Mucosa of descending colon (tissue), 3 donors: ENCODE measurements around the gene EDN2. TPM values are rescaled to one million over a fixed set of nuclear protein-coding genes. Genes with fewer than 3 reads are reported as not detected.

Source experiments
- ATAC-seq: fragments of 200-7000 bp; cut with Tn5 transposase; one replicate; pipeline ENCODE4 v1.9.1; 2020; ENCODE audit warnings: mild to moderate bottlenecking, moderate library complexity
- DNase-seq, 3 donors: peaks; one replicate each; pipeline ENCODE4 v3.0.0-alpha.2; 2020
- H3K36me3 ChIP-seq: fragments of 200-600 bp; one replicate; pipeline ENCODE4 v1.8.0; 2021; ENCODE audit warnings: low read depth, mild to moderate bottlenecking
- H3K4me1 ChIP-seq: fragments of 200-600 bp; one replicate; pipeline ENCODE4 v1.8.0; 2021; ENCODE audit warnings: low read depth, mild to moderate bottlenecking
- H3K4me3 ChIP-seq: fragments of 200-600 bp; one replicate; pipeline ENCODE4 v1.8.0; 2021; ENCODE audit warnings: mild to moderate bottlenecking
- H3K9me3 ChIP-seq: fragments of 200-600 bp; one replicate; pipeline ENCODE4 v1.8.0; 2021; ENCODE audit warnings: mild to moderate bottlenecking
- CTCF ChIP-seq: fragments of 200-600 bp; IDR thresholded peaks from one replicate; pipeline ENCODE4 v1.8.0; 2022; ENCODE audit warnings: antibody characterized with exemption, mild to moderate bottlenecking
- intact Hi-C, 2 donors: fragments of 100-400 bp; cut with DNase I in 1 of 2; cut with micrococcal nuclease in 1 of 2; formaldehyde crosslinking; loops; one replicate each; pipeline versions ENCODE4 v1.11.0 to v1.11.1; 2022; cut with DNase I, micrococcal nuclease
- total RNA-seq, 3 donors: library from RNA; stranded (reverse); fragmentation: NEBNext Ultra II Directional in 2 of 3; extraction: Animal tissue kit (Norgen Biotek cat#: 25700) in 2 of 3; gene quantifications; one replicate each; pipeline versions ENCODE4 v1.2.1 to v1.2.4, GENCODE V29; 2021 to 2023
- donor health status: DM: no; HTN: no; CAD: no; lungs with moderate emphysema.
- donor health status: DM: no; HTN: no; CAD: no.
- donor health status: DM: no; HTN: yes; CAD: no.

The EDN2 gene
- total RNA-seq, 3 donors from 2014 or later, result 1.6 to 5.8 (median 2.0) TPM

- ATAC-seq (peak; percentile 2), DNase-seq (peak in 2 of 3 donors; percentile 31 to 44)
Observed at GRCh38 chr1:41493117-41493536, 8.6 kb upstream of the EDN2 start.

GRCh38 chr1:41492341-41492848 lies 7.9 kb upstream of the EDN2 start:
- Histone ChIP-seq H3K36me3 (no peaks in the 10 kb centered on the region), H3K9me3 (no peaks in the 10 kb centered on the region), H3K4me3 (no peak overlapping the region), H3K4me1 (peaks cover 15% of the 10 kb centered on the region)
- TF ChIP-seq CTCF, result peak; percentile 51
- intact Hi-C loops, result no loop called here
- DNase-seq (peak; percentile 53 to 82 (median 60)), ATAC-seq (peak; percentile 62)

More at GRCh38 chr1:41493117-41493536, 8.6 kb upstream of the EDN2 start:
- Histone ChIP-seq H3K36me3 (no peaks in the 10 kb centered on the region), H3K9me3 (no peaks in the 10 kb centered on the region), H3K4me3 (no peak overlapping the region), H3K4me1 (peaks cover 21% of the 10 kb centered on the region)
- intact Hi-C loops, result no loop called here
- TF ChIP-seq CTCF, result no peak

GRCh38 chr1:41490911-41491310 lies 6.4 kb upstream of the EDN2 start:
- no peak for ATAC-seq
- H3K36me3 ChIP-seq, result no peaks in the 10 kb centered on the region

GRCh38 chr1:41489561-41489960 lies 5.1 kb upstream of the EDN2 start:
- Histone ChIP-seq H3K4me1 (peaks cover 5% of the 10 kb centered on the region), H3K36me3 (no peaks in the 10 kb centered on the region), H3K9me3 (no peaks in the 10 kb centered on the region), H3K4me3 (no peak overlapping the region)
- DNase-seq (no peak), ATAC-seq (no peak)
- no peak for TF ChIP-seq CTCF
- intact Hi-C loops, result no loop called here

More at GRCh38 chr1:41490911-41491310, 6.4 kb upstream of the EDN2 start:
- no peak for TF ChIP-seq CTCF
- peaks cover 6% of the 10 kb centered on the region for H3K4me1 ChIP-seq
- DNase-seq, result peak in 1 of 3 donors; percentile 14
- intact Hi-C loops, result no loop called here
- H3K9me3 ChIP-seq, result no peaks in the 10 kb centered on the region
- H3K4me3 ChIP-seq, result no peak overlapping the region

GRCh38 chr1:41488040-41488951 lies 3.8 kb upstream of the EDN2 start:
- intact Hi-C loops, result no loop called here
- H3K4me1 ChIP-seq, result peaks cover 14% of the 10 kb centered on the region
- H3K9me3 ChIP-seq, result no peaks in the 10 kb centered on the region
- no peak for TF ChIP-seq CTCF
- H3K36me3 ChIP-seq, result no peaks in the 10 kb centered on the region
- ATAC-seq (no peak), DNase-seq (peak in 2 of 3 donors; percentile 23 to 42)
- H3K4me3 ChIP-seq, result no peak overlapping the region
